C4-2B (cell line): ENCODE measurements around the gene SMIM26.
A peak's percentile ranks its signal among the peaks of the same experiment; 100 is the strongest.

ENCODE experiments used
- H3K27ac ChIP-seq: fragments of 450-650 bp; 2 replicates; pipeline ENCODE4 v1.5.1; 2017
- ZFX ChIP-seq: fragments of 450-650 bp; IDR thresholded peaks from 2 replicates; pipeline ENCODE4 v1.6.1; 2017
- TF ChIP-seq, protein P1 (sequence below): fragments of 450-650 bp; conservative IDR thresholded peaks from 2 replicates; pipeline ENCODE4 v1.5.1; 2017; ENCODE audit warnings: mild to moderate bottlenecking

The SMIM26 gene

DNA sequence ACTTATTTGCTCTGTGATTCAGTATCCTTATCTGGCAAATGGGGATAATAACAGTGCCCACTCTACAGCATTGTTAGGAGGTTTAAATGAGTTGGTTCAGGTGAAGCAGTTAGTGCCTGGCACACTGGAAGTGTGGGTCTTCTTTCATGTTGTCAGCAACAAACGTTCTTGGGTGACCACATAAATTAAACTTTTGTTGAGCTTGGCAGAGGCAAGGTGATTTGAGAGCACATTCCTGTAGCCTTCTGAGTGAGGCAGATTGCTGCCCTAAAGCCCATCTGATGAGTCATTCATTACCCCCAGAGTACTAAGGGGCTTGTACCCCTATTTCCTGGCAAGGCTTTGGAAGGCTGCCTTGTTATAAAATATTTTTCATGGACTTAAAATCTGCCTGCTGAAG lies 33.7 kb upstream of the SMIM26 start:
- no peak overlapping the region for H3K27ac ChIP-seq
- TF ChIP-seq ZFX = no peak
- TF ChIP-seq, protein P1, sequence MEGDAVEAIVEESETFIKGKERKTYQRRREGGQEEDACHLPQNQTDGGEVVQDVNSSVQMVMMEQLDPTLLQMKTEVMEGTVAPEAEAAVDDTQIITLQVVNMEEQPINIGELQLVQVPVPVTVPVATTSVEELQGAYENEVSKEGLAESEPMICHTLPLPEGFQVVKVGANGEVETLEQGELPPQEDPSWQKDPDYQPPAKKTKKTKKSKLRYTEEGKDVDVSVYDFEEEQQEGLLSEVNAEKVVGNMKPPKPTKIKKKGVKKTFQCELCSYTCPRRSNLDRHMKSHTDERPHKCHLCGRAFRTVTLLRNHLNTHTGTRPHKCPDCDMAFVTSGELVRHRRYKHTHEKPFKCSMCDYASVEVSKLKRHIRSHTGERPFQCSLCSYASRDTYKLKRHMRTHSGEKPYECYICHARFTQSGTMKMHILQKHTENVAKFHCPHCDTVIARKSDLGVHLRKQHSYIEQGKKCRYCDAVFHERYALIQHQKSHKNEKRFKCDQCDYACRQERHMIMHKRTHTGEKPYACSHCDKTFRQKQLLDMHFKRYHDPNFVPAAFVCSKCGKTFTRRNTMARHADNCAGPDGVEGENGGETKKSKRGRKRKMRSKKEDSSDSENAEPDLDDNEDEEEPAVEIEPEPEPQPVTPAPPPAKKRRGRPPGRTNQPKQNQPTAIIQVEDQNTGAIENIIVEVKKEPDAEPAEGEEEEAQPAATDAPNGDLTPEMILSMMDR = no peak

GRCh38 chr20:18533978-18534644 lies 33.1 kb upstream of the SMIM26 start:
- TF ChIP-seq ZFX = no peak
- TF ChIP-seq, protein P1 = no peak
- no peak overlapping the region for H3K27ac ChIP-seq

DNA sequence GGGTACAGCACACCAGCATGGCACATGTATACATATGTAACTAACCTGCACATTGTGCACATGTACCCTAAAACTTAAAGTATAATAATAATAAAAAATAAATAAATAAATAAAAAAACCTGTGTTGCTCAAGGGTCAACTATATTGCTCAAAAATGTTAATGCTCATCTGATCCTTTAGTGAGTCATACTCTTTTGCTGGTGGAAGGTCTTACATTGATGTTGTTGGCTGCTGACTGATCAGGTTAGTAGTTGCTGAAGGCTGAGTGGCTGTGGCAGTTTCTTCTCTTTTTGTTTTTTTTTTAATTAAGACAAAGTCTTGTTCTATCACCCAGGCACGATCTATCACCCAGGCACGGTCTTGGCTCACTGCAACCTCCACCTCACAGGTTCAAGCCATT lies 29.6 kb upstream of the SMIM26 start:
- TF ChIP-seq, protein P1 = no peak
- no peak for TF ChIP-seq ZFX
- no peak overlapping the region for H3K27ac ChIP-seq

GRCh38 chr20:18541741-18542140 lies 25.5 kb upstream of the SMIM26 start:
- TF ChIP-seq ZFX = no peak
- TF ChIP-seq, protein P1 = no peak
- H3K27ac ChIP-seq = no peak overlapping the region

DNA sequence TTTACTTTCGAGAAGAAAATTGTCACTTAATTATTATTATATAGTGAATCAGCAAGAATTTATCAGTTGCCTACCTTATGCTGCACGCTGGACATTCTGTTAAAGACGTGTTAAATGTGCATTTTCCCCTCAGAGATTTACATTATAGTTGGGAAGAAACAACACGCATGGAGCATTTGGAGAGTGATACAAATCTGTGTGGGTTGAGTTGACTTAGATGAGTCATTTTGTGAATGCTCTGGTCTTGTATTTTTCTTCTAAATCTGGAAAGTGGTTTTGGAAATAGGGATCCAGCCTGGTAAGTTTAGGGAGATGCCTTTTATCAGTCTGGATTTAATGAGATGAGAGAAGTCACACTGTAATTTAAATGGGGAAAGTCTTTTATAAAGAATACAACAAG lies 24.0 kb upstream of the SMIM26 start:
- H3K27ac ChIP-seq = peak overlapping the region; percentile 80
- TF ChIP-seq ZFX = no peak
- TF ChIP-seq, protein P1 = no peak

DNA sequence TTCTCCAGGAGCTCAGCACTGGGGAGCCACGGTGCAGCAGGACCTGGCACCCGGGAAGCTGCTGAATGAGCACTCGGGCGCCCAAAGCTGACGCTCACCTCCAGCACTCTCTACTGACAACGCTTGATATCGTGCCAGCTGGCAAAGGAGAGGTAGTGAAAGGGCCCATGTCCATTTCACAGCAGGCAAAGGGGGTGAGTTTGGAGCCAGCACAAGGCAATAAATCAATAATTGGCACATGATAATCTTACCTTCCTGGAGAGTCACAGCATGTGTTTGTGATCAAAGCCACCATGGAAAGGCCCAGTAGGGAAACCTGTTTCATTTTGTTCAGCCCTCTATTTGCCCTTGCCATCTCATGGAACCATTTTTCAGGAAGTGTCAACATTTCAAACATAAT lies 23.3 kb upstream of the SMIM26 start:
- TF ChIP-seq ZFX = no peak
- TF ChIP-seq, protein P1 = no peak
- peak overlapping the region; percentile 80 for H3K27ac ChIP-seq

DNA sequence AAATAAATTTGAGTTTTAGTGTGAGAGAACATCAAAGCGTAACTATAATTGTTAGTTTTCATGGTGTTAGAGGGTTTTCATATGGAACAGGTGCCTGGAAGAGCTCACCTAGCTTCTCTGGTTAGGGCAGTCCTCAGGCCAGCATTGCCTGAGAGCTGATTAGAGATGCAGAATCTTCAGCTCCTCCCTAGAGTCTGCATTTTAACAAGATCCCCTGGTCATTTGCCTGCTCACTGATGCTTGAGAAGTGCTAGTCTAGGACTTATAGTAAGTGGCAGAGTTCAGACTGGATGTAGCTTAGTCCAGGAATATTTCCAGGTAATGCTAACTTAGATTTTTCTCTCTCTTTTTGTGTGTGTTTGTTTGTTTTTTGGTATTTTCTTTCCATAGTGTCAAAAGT lies 21.7 kb upstream of the SMIM26 start:
- no peak overlapping the region for H3K27ac ChIP-seq
- TF ChIP-seq ZFX = no peak
- TF ChIP-seq, protein P1 = no peak
